D721Med (cell line): Measurements from ENCODE around the gene TLR2.

Experiments
- DNase-seq: peaks from one replicate; pipeline ENCODE4 v3.0.0; 2011; ENCODE audit warnings: low spot score; ENCODE audit not compliant: insufficient read length
- FAIRE-seq: peaks from 2 replicates; lab custom pipeline; 2011; peaks lifted over from hg19 to GRCh38; lab: Jason Lieb, UNC
- CTCF ChIP-seq: IDR thresholded peaks from 2 replicates; pipeline ENCODE4 v1.5.1; 2012; ENCODE audit warnings: mild to moderate bottlenecking, control low read depth; ENCODE audit not compliant: insufficient read depth; ENCODE audit errors: missing control alignments

TLR2 gene

GRCh38 chr4:153639833-153640802 is 44.0 kb upstream of the TLR2 start:
- TF ChIP-seq CTCF: no peak
- DNase-seq (no peak), FAIRE-seq (no peak)

- DNase-seq: no peak
- FAIRE-seq: no peak
- TF ChIP-seq CTCF: no peak
Measured at GRCh38 chr4:153641532-153641931, 42.5 kb upstream of the TLR2 start.

GRCh38 chr4:153643406-153644383 is 40.4 kb upstream of the TLR2 start:
- FAIRE-seq (peak; percentile 94), DNase-seq (peak; percentile 22)
- peak; percentile 62 for TF ChIP-seq CTCF

- no peak for DNase-seq
Measured at GRCh38 chr4:153645183-153645582, 38.9 kb upstream of the TLR2 start.

GRCh38 chr4:153646261-153646660 is 37.8 kb upstream of the TLR2 start:
- TF ChIP-seq CTCF: no peak
- DNase-seq (no peak), FAIRE-seq (no peak)

More at GRCh38 chr4:153645183-153645582, 38.9 kb upstream of the TLR2 start:
- no peak for FAIRE-seq
- no peak for TF ChIP-seq CTCF

GRCh38 chr4:153646978-153647377 is 37.1 kb upstream of the TLR2 start:
- DNase-seq (no peak), FAIRE-seq (no peak)
- TF ChIP-seq CTCF: no peak
